AG04450 (cell line): ENCODE measurements around the gene TJP3. TPM values are rescaled to one million over a fixed set of nuclear protein-coding genes. Genes with fewer than 3 reads are reported as not detected.

ENCODE experiments used
- CTCF ChIA-PET: fragments of 300-600, 350-600 bp; formaldehyde crosslinking; extraction: SDS; loops from one replicate; lab custom pipeline; 2022; ENCODE audit warnings: antibody characterized with exemption, inconsistent platforms; lab: Charles Lee
- POLR2A ChIA-PET: fragments of 350-600 bp; formaldehyde crosslinking; extraction: SDS; loops from one replicate; lab custom pipeline; 2021; ENCODE audit warnings: antibody characterized with exemption, inconsistent platforms; lab: Yijun Ruan, JAX
- DNase-seq: peaks from one replicate; pipeline ENCODE4 v3.0.0-alpha.2; 2011; ENCODE audit warnings: low read depth, low spot score
- H3K27ac ChIP-seq: one replicate; pipeline ENCODE4 v1.5.1; 2012; ENCODE audit warnings: low read depth, low read length, control low read depth
- H3K27me3 ChIP-seq: one replicate; pipeline ENCODE4 v1.6.0; 2012; ENCODE audit warnings: low read length; ENCODE audit not compliant: control insufficient read depth, insufficient read depth
- H3K4me3 ChIP-seq: 2 replicates; pipeline ENCODE4 v1.5.1; 2011; ENCODE audit warnings: mild to moderate bottlenecking, low read depth, low read length, control low read depth
- H3K9me3 ChIP-seq: 2 replicates; pipeline ENCODE4 v1.5.1; 2012; ENCODE audit warnings: low read length; ENCODE audit not compliant: control insufficient read depth, insufficient read depth
- CTCF ChIP-seq: IDR thresholded peaks from 2 replicates; pipeline ENCODE4 v1.5.1; 2011; ENCODE audit warnings: low read depth, low read length, control low read depth, inconsistent platforms
- polyA plus RNA-seq: library from polyadenylated mRNA; depleted of rRNA; stranded (reverse); fragments of >200 nt; gene quantifications from 2 replicates; pipeline ENCODE4 v1.2.3, GENCODE V29; 2011

Gene TJP3
- polyA plus RNA-seq, 1 experiment = not detected

GRCh38 chr19:3701200-3701599 lies 7.0 kb upstream of the TJP3 start:
- CTCF ChIA-PET = interaction anchor here (0.7 to 1.6 kb wide), 2 partner anchors 30 to 36 kb away, joined by 4 to 6 read pairs; no protein-coding TSS in a partner anchor
- H3K27me3 ChIP-seq = no peaks in the 10 kb centered on the region
- TF ChIP-seq CTCF = no peak
- no peak for DNase-seq
- POLR2A ChIA-PET = no interaction called here
- no peak overlapping the region for H3K4me3 ChIP-seq
- no peak overlapping the region for H3K27ac ChIP-seq
- no peaks in the 10 kb centered on the region; the same call in 1 of the 2 replicates for H3K9me3 ChIP-seq

GRCh38 chr19:3707868-3708206 lies 347 bp upstream of the TJP3 start:
- CTCF ChIA-PET = interaction anchor here (0.6 to 1.2 kb wide), 2 partner anchors 11 to 42 kb away, joined by 3 to 4 read pairs; no protein-coding TSS in a partner anchor

GRCh38 chr19:3710265-3710812 lies 2.2 kb downstream of the TJP3 start:
- Histone ChIP-seq H3K4me3 (no peak overlapping the region), H3K9me3 (no peaks in the 10 kb centered on the region; the same call in 1 of the 2 replicates), H3K27ac (no peak overlapping the region), H3K27me3 (peaks cover 17% of the 10 kb centered on the region)
- TF ChIP-seq CTCF = no peak
- no peak for DNase-seq
- ChIA-PET POLR2A (no interaction called here), CTCF (no interaction called here)

More at GRCh38 chr19:3707868-3708206, 347 bp upstream of the TJP3 start:
- no peak for TF ChIP-seq CTCF
- Histone ChIP-seq H3K27ac (no peak overlapping the region), H3K4me3 (no peak overlapping the region), H3K9me3 (no peaks in the 10 kb centered on the region; the same call in 1 of the 2 replicates), H3K27me3 (peaks cover 14% of the 10 kb centered on the region)
- no peak for DNase-seq
- POLR2A ChIA-PET = no interaction called here

GRCh38 chr19:3712663-3713611 lies 4.8 kb downstream of the TJP3 start:
- no peak for DNase-seq
- POLR2A ChIA-PET = interaction anchor here (0.7 kb wide), 1 partner anchor 15 kb away, joined by 3 read pairs; no protein-coding TSS in a partner anchor
- H3K27me3 ChIP-seq = peaks cover 17% of the 10 kb centered on the region
- H3K9me3 ChIP-seq = no peaks in the 10 kb centered on the region; the same call in 1 of the 2 replicates
- no peak overlapping the region for H3K4me3 ChIP-seq
- CTCF ChIA-PET = no interaction called here
- no peak for TF ChIP-seq CTCF
- H3K27ac ChIP-seq = no peak overlapping the region
